HepG2 (cell line): ENCODE results near the gene HLF. TPM values are rescaled to one million over a fixed set of nuclear protein-coding genes. Genes with fewer than 3 reads are reported as not detected.

Experiments
- CAMTA2 ChIP-seq: sonication (generic); formaldehyde crosslinking; IDR thresholded peaks from 2 replicates; pipeline ENCODE4 v1.4.0; 2020; ENCODE audit warnings: mild to moderate bottlenecking, missing genetic modification reagents, borderline replicate concordance
- CC2D1A ChIP-seq: sonication (generic); formaldehyde crosslinking; IDR thresholded peaks from 2 replicates; pipeline ENCODE4 v1.8.1; 2023; ENCODE audit warnings: mild to moderate bottlenecking, missing genetic modification reagents
- DNMT1 ChIP-seq: sonication (generic); formaldehyde crosslinking; IDR thresholded peaks from 2 replicates; pipeline ENCODE4 v1.5.1; 2020; ENCODE audit warnings: mild to moderate bottlenecking, missing genetic modification reagents
- HDAC2 ChIP-seq: sonication (generic); formaldehyde crosslinking; IDR thresholded peaks from 2 replicates; pipeline ENCODE4 v1.4.0; 2020; ENCODE audit warnings: missing genetic modification reagents
- KDM1A ChIP-seq: IDR thresholded peaks from 2 replicates; pipeline ENCODE4 v1.6.1; 2016; ENCODE audit warnings: missing compliant biosample characterization
- KLF9 ChIP-seq: IDR thresholded peaks from 2 replicates; pipeline ENCODE4 v1.6.1; 2016; ENCODE audit warnings: low read depth
- MED8 ChIP-seq: sonication (generic); formaldehyde crosslinking; IDR thresholded peaks from 2 replicates; pipeline ENCODE4 v1.8.1; 2023; ENCODE audit warnings: mild to moderate bottlenecking, missing genetic modification reagents; ENCODE audit not compliant: insufficient replicate concordance
- PLRG1 ChIP-seq: fragments of 450-650 bp; conservative IDR thresholded peaks from 2 replicates; pipeline ENCODE4 v1.6.1; 2016
- POLR2A ChIP-seq, 2 experiments: IDR thresholded peaks; 2 replicates each; pipeline ENCODE4 v1.6.1; 2011; ENCODE audit warnings: low read depth in 2 of 2, low read length in 2 of 2, mild to moderate bottlenecking in 1 of 2, moderate library complexity in 1 of 2; ENCODE audit not compliant: insufficient read depth in 1 of 2
- SNAPC2 ChIP-seq: sonication (generic); formaldehyde crosslinking; IDR thresholded peaks from 2 replicates; pipeline ENCODE4 v1.8.1; 2022; ENCODE audit warnings: mild to moderate bottlenecking, missing genetic modification reagents
- SNRNP70 ChIP-seq: fragments of 200-400 bp; formaldehyde crosslinking; IDR thresholded peaks from 2 replicates; pipeline ENCODE4 v1.6.1; 2017; ENCODE audit warnings: mild to moderate bottlenecking, low read depth, low read length, moderate library complexity
- TIGD3 ChIP-seq: sonication (generic); formaldehyde crosslinking; IDR thresholded peaks from 2 replicates; pipeline ENCODE4 v1.5.1; 2020; ENCODE audit warnings: mild to moderate bottlenecking, missing genetic modification reagents, borderline replicate concordance
- TOE1 ChIP-seq: sonication (generic); formaldehyde crosslinking; IDR thresholded peaks from 2 replicates; pipeline ENCODE4 v1.4.0; 2020; ENCODE audit warnings: mild to moderate bottlenecking, missing genetic modification reagents
- ZBTB20 ChIP-seq: sonication (generic); formaldehyde crosslinking; IDR thresholded peaks from 2 replicates; pipeline ENCODE4 v1.8.1; 2023; ENCODE audit warnings: missing genetic modification reagents, low read depth, mild to moderate bottlenecking, borderline replicate concordance
- ZBTB43 ChIP-seq: sonication (generic); formaldehyde crosslinking; conservative IDR thresholded peaks from 2 replicates; pipeline ENCODE4 v1.4.0; 2020; ENCODE audit warnings: missing genetic modification reagents
- ZBTB49 ChIP-seq: sonication (generic); formaldehyde crosslinking; IDR thresholded peaks from 2 replicates; pipeline ENCODE4 v1.4.0; 2020; ENCODE audit warnings: missing genetic modification reagents, borderline replicate concordance
- ZNF251 ChIP-seq: sonication (generic); formaldehyde crosslinking; IDR thresholded peaks from 2 replicates; pipeline ENCODE4 v1.9.0; 2021; ENCODE audit warnings: mild to moderate bottlenecking, missing genetic modification reagents
- ZNF33B ChIP-seq: sonication (generic); formaldehyde crosslinking; IDR thresholded peaks from 2 replicates; pipeline ENCODE4 v1.5.1; 2020; ENCODE audit warnings: mild to moderate bottlenecking, missing genetic modification reagents
- ZNF430 ChIP-seq: sonication (generic); formaldehyde crosslinking; IDR thresholded peaks from 2 replicates; pipeline ENCODE4 v1.9.0; 2021; ENCODE audit warnings: mild to moderate bottlenecking, missing genetic modification reagents
- ZNF512B ChIP-seq: sonication (generic); formaldehyde crosslinking; IDR thresholded peaks from 2 replicates; pipeline ENCODE4 v1.5.1; 2020; ENCODE audit warnings: missing genetic modification reagents, mild to moderate bottlenecking, borderline replicate concordance
- ZNF7 ChIP-seq: IDR thresholded peaks from 2 replicates; pipeline ENCODE4 v1.6.1; 2016; ENCODE audit warnings: missing biosample characterization, missing genetic modification reagents
- ZNF777 ChIP-seq: sonication (generic); formaldehyde crosslinking; IDR thresholded peaks from 2 replicates; pipeline ENCODE4 v1.4.0; 2020; ENCODE audit warnings: missing genetic modification reagents
- ZNF83 ChIP-seq: sonication (generic); formaldehyde crosslinking; IDR thresholded peaks from 2 replicates; pipeline ENCODE4 v1.4.0; 2020; ENCODE audit warnings: missing genetic modification reagents, mild to moderate bottlenecking, borderline replicate concordance
- polyA plus RNA-seq, 8 experiments: library from polyadenylated mRNA; depleted of rRNA in 3 of 8; stranded (reverse) in 7 of 8; unstranded in 1 of 8; fragments of >200 nt; fragmentation: Illumina TruSeq in 4 of 8; extraction: Trizol in 4 of 8; gene quantifications; 2 replicates each; pipeline versions ENCODE4 v1.2.1 to v1.2.3, GENCODE V29; 2011 to 2016; ENCODE audit warnings: low read depth in 4 of 8, missing spikeins in 1 of 8, mixed read lengths in 1 of 8; ENCODE audit not compliant: insufficient read depth in 1 of 8
- total RNA-seq, 5 experiments: library from RNA; depleted of rRNA; stranded (reverse); fragments of >200 nt; fragmentation: Illumina TruSeq; extraction: Trizol; gene quantifications; 2 replicates each; pipeline ENCODE4 v1.2.3, GENCODE V29; 2016; ENCODE audit warnings: low read depth in 1 of 5

Gene HLF
- total and polyA plus RNA-seq, 2 of the 13 experiments (the other 11 are each of a cell fraction or from before 2014, with no cell fraction given), result 202 to 346 TPM

- TF ChIP-seq ZBTB43 (CRISPR knock-in tag) (no peak; the same call in 1 of the 2 replicates), SNRNP70 (no peak), SNAPC2 (CRISPR knock-in tag) (no peak), DNMT1 (CRISPR knock-in tag) (no peak), KDM1A (CRISPR knock-in tag) (0 out of 2 replicates have a peak, but pooled peaks have one; percentile 6), TIGD3 (CRISPR knock-in tag) (no peak; the same call in 1 of the 2 replicates), ZNF33B (CRISPR knock-in tag) (no peak), ZNF512B (CRISPR knock-in tag) (no peak), PLRG1 (no peak), ZNF7 (CRISPR knock-in tag) (no peak), ZBTB49 (CRISPR knock-in tag) (no peak), CAMTA2 (no peak), ZBTB20 (CRISPR knock-in tag) (no peak), TOE1 (CRISPR knock-in tag) (no peak), MED8 (no peak), CC2D1A (CRISPR knock-in tag) (no peak), POLR2A (IDR thresholded peaks at IDR 0.05; ENCODE audit: insufficient read depth in 1 of 2, low read depth in 2 of 2, low read length in 2 of 2) (peak in 1 of 2 experiments; percentile 29; a peak in 3 of 4 replicates), HDAC2 (peak; percentile 15; the same call in 1 of the 2 replicates), ZNF251 (CRISPR knock-in tag) (no peak), KLF9 (no peak), ZNF430 (0 out of 2 replicates have a peak, but pooled peaks have one; percentile 14), ZNF777 (CRISPR knock-in tag) (0 out of 2 replicates have a peak, but pooled peaks have one; percentile 29), ZNF83 (CRISPR knock-in tag) (no peak)
These were observed 8.2 kb downstream of the HLF start (continued) for GRCh38 chr17:55272711-55273578.
